ENCODE data around the gene XIRP2.

DNA sequence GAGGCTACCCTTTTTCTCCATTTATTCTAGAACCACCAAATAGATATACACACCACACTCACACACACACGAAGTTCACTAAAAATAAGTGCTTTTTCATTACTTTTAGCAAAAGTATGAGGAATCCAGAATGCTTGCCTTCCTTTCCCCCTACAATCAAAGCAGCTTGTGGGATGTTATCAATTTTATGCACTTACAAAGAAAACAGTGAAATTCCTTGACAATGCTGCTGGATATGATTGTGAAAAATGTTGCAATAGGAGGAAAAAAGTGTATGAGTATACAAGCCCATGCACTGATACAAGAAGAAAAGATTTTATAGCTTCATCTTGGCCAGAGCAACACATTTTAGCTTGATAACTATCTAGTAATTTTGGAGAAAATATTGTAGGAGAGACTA, 269.2 kb downstream of the XIRP2 start:
- TF ChIP-seq MXI1 (IDR thresholded peaks at IDR 0.05; ENCODE audit: low read depth, low read length) (no peak), YY1 (IDR thresholded peaks at IDR 0.05; ENCODE audit: low read depth, low read length) (no peak), EZH2 (IDR thresholded peaks at IDR 0.05; ENCODE audit: borderline replicate concordance, control insufficient read depth, low read depth, low read length) (no peak)
